WTC11 (cell line): ENCODE measurements around the gene SLC25A21. TPM values are rescaled to one million over a fixed set of nuclear protein-coding genes. Genes with fewer than 3 reads are reported as not detected.

ENCODE experiments used
- ATAC-seq: fragments of 200-7000 bp; cut with Tn5 transposase; 2 replicates; pipeline ENCODE4 v1.10.0; 2021; ENCODE audit warnings: mild to moderate bottlenecking, moderate library complexity
- CTCF ChIA-PET: fragments of 300-600 bp; sonication (Branson Sonifier 250); formaldehyde crosslinking; loops from one replicate; lab custom pipeline; 2021; ENCODE audit warnings: antibody characterized with exemption; lab: Charles Lee
- POLR2A ChIA-PET: fragments of 350-600 bp; sonication (Branson Sonifier 250); formaldehyde crosslinking; loops from one replicate; lab custom pipeline; 2021; ENCODE audit warnings: antibody characterized with exemption; lab: Charles Lee
- DNase-seq: peaks from one replicate; pipeline ENCODE4 v3.0.0; 2021; ENCODE audit warnings: low spot score
- H3K27ac Mint-ChIP-seq: 2 replicates; pipeline ENCODE4 v1.8.0; 2021; ENCODE audit warnings: mixed read lengths
- H3K27me3 Mint-ChIP-seq: 2 replicates; pipeline ENCODE4 v1.8.0; 2021; ENCODE audit warnings: low read depth, mild to moderate bottlenecking, moderate library complexity, mixed read lengths
- H3K36me3 Mint-ChIP-seq: 2 replicates; pipeline ENCODE4 v1.8.0; 2021; ENCODE audit warnings: mixed read lengths
- H3K4me1 Mint-ChIP-seq: 2 replicates; pipeline ENCODE4 v1.8.0; 2022; ENCODE audit warnings: mixed read lengths
- H3K4me3 Mint-ChIP-seq: 2 replicates; pipeline ENCODE4 v1.8.0; 2021; ENCODE audit warnings: mild to moderate bottlenecking, moderate library complexity, mixed read lengths
- H3K9me3 Mint-ChIP-seq: 2 replicates; pipeline ENCODE4 v1.8.0; 2021; ENCODE audit warnings: mixed read lengths
- CBFB ChIP-seq: sonication (generic); formaldehyde crosslinking; IDR thresholded peaks from 2 replicates; pipeline ENCODE4 v1.8.1; 2022; ENCODE audit warnings: mild to moderate bottlenecking, low read depth, missing genetic modification reagents
- EMX1 ChIP-seq: fragments of 250-450 bp; sonication (Bioruptor Pico); IDR thresholded peaks from 2 replicates; pipeline ENCODE4 v1.8.0; 2021; ENCODE audit warnings: mild to moderate bottlenecking
- FOXP1 ChIP-seq: sonication (generic); formaldehyde crosslinking; IDR thresholded peaks from 2 replicates; pipeline ENCODE4 v1.8.0; 2022; ENCODE audit warnings: missing genetic modification reagents, mild to moderate bottlenecking, moderate library complexity, borderline replicate concordance
- GRHL2 ChIP-seq: fragments of 250-450 bp; sonication (Bioruptor Pico); IDR thresholded peaks from 2 replicates; pipeline ENCODE4 v1.8.0; 2022; ENCODE audit warnings: mild to moderate bottlenecking, moderate library complexity; ENCODE audit not compliant: insufficient replicate concordance, severe bottlenecking
- JAZF1 ChIP-seq: fragments of 250-450 bp; sonication (Bioruptor Pico); IDR thresholded peaks from 2 replicates; pipeline ENCODE4 v1.9.0; 2021; ENCODE audit warnings: moderate library complexity, mild to moderate bottlenecking, inconsistent platforms
- JUN ChIP-seq: sonication (generic); formaldehyde crosslinking; IDR thresholded peaks from 2 replicates; pipeline ENCODE4 v1.8.0; 2023; ENCODE audit warnings: mild to moderate bottlenecking, missing genetic modification reagents
- KAT7 ChIP-seq: sonication (generic); formaldehyde crosslinking; IDR thresholded peaks from 2 replicates; pipeline ENCODE4 v1.8.1; 2023; ENCODE audit warnings: missing genetic modification reagents, mild to moderate bottlenecking, borderline replicate concordance
- RELA ChIP-seq: sonication (generic); formaldehyde crosslinking; IDR thresholded peaks from 2 replicates; pipeline ENCODE4 v1.8.1; 2022; ENCODE audit warnings: missing genetic modification reagents, mild to moderate bottlenecking, borderline replicate concordance
- TEAD1 ChIP-seq: sonication (generic); formaldehyde crosslinking; IDR thresholded peaks from 2 replicates; pipeline ENCODE4 v1.8.0; 2022; ENCODE audit warnings: mild to moderate bottlenecking, missing genetic modification reagents
- TP53 ChIP-seq: sonication (generic); formaldehyde crosslinking; IDR thresholded peaks from 2 replicates; pipeline ENCODE4 v1.8.1; 2023; ENCODE audit warnings: mild to moderate bottlenecking, missing genetic modification reagents
- ZNF396 ChIP-seq: fragments of 250-450 bp; sonication (Bioruptor Pico); IDR thresholded peaks from 2 replicates; pipeline ENCODE4 v1.8.0; 2021; ENCODE audit warnings: mild to moderate bottlenecking, moderate library complexity, borderline replicate concordance
- total RNA-seq: library from RNA; stranded (reverse); gene quantifications from 3 replicates; pipeline ENCODE4 v1.2.3, GENCODE V29; 2021
- TF ChIP-seq, protein P1 (sequence below): sonication (generic); formaldehyde crosslinking; IDR thresholded peaks from 2 replicates; pipeline ENCODE4 v1.8.1; 2023; ENCODE audit warnings: mild to moderate bottlenecking, missing genetic modification reagents
- TF ChIP-seq, protein P2 (sequence below): fragments of 250-450 bp; sonication (Bioruptor Pico); IDR thresholded peaks from 2 replicates; pipeline ENCODE4 v1.9.0; 2021; ENCODE audit warnings: mild to moderate bottlenecking
- TF ChIP-seq, protein P3 (sequence below): sonication (generic); formaldehyde crosslinking; conservative IDR thresholded peaks from 2 replicates; pipeline ENCODE4 v1.8.1; 2022; ENCODE audit warnings: mild to moderate bottlenecking, missing genetic modification reagents
- TF ChIP-seq, protein P4 (sequence below): sonication (generic); formaldehyde crosslinking; IDR thresholded peaks from 2 replicates; pipeline ENCODE4 v1.8.1; 2022; ENCODE audit warnings: mild to moderate bottlenecking, missing genetic modification reagents, moderate library complexity, borderline replicate concordance
- TF ChIP-seq, protein P5 (sequence below): sonication (generic); formaldehyde crosslinking; IDR thresholded peaks from 2 replicates; pipeline ENCODE4 v1.8.1; 2022; ENCODE audit warnings: missing genetic modification reagents, borderline replicate concordance
- TF ChIP-seq, protein P6 (sequence below): sonication (generic); formaldehyde crosslinking; IDR thresholded peaks from 2 replicates; pipeline ENCODE4 v1.8.1; 2023; ENCODE audit warnings: mild to moderate bottlenecking, moderate library complexity, missing genetic modification reagents
- TF ChIP-seq, protein P7 (sequence below): fragments of 250-450 bp; sonication (Bioruptor Pico); IDR thresholded peaks from 2 replicates; pipeline ENCODE4 v1.8.0; 2021; ENCODE audit warnings: mild to moderate bottlenecking
- TF ChIP-seq, protein P8 (sequence below): sonication (generic); formaldehyde crosslinking; IDR thresholded peaks from 2 replicates; pipeline ENCODE4 v1.8.1; 2022; ENCODE audit warnings: low read depth, mild to moderate bottlenecking, moderate library complexity, missing genetic modification reagents, borderline replicate concordance

The SLC25A21 gene
- total RNA-seq, 1 experiment from 2014 or later: 8.2 TPM

DNA sequence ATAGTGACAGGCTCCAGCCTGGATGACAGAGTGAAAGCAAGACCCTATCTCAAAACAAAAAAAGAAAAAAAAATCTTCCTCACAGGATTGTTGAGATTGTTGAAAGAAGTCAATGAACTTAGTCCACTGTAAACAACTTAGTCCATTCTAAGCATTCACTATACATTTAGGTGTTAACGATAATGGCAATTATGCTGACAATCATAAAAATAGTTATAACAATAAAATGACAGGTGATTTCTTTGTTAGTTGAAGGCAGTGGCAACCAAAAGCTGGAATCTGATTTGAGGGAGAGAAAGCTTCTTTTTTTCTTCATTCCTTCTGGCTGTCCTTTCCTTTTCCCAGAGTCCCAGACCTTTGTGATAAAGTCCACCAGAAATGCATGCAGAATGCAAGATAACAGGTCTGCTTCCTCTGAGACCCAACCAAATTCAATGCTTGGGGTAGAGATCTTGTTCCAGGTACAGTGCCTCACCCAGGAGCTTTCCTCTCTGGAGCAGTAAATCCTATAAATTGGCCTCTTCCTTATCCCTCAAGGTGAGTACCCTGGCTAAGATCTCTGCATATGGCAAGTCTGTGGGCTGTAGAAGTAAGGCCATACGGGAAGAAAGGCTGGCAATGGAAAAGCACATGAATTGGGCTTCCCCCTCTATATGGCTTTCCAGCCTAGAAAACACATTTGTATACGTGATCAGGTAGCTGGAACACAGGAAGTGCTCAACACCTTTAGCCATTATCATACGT lies 458.3 kb downstream of the SLC25A21 start:
- no peaks in the 10 kb centered on the region for H3K27me3 Mint-ChIP-seq
- no peak overlapping the region for H3K27ac Mint-ChIP-seq
- H3K9me3 Mint-ChIP-seq: no peaks in the 10 kb centered on the region
- DNase-seq (no peak), ATAC-seq (no peak)
- TF ChIP-seq, protein P1, sequence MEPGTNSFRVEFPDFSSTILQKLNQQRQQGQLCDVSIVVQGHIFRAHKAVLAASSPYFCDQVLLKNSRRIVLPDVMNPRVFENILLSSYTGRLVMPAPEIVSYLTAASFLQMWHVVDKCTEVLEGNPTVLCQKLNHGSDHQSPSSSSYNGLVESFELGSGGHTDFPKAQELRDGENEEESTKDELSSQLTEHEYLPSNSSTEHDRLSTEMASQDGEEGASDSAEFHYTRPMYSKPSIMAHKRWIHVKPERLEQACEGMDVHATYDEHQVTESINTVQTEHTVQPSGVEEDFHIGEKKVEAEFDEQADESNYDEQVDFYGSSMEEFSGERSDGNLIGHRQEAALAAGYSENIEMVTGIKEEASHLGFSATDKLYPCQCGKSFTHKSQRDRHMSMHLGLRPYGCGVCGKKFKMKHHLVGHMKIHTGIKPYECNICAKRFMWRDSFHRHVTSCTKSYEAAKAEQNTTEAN: no peak
- no peak for TF ChIP-seq TP53
- TF ChIP-seq RELA (CRISPR knock-in tag): no peak
- TF ChIP-seq, protein P2, sequence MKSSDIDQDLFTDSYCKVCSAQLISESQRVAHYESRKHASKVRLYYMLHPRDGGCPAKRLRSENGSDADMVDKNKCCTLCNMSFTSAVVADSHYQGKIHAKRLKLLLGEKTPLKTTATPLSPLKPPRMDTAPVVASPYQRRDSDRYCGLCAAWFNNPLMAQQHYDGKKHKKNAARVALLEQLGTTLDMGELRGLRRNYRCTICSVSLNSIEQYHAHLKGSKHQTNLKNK (CRISPR knock-in tag): no peak
- TF ChIP-seq, protein P3, sequence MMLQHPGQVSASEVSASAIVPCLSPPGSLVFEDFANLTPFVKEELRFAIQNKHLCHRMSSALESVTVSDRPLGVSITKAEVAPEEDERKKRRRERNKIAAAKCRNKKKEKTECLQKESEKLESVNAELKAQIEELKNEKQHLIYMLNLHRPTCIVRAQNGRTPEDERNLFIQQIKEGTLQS (CRISPR knock-in tag): no peak
- TF ChIP-seq, protein P4, sequence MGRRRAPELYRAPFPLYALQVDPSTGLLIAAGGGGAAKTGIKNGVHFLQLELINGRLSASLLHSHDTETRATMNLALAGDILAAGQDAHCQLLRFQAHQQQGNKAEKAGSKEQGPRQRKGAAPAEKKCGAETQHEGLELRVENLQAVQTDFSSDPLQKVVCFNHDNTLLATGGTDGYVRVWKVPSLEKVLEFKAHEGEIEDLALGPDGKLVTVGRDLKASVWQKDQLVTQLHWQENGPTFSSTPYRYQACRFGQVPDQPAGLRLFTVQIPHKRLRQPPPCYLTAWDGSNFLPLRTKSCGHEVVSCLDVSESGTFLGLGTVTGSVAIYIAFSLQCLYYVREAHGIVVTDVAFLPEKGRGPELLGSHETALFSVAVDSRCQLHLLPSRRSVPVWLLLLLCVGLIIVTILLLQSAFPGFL (CRISPR knock-in tag): no peak
- TF ChIP-seq, protein P5, sequence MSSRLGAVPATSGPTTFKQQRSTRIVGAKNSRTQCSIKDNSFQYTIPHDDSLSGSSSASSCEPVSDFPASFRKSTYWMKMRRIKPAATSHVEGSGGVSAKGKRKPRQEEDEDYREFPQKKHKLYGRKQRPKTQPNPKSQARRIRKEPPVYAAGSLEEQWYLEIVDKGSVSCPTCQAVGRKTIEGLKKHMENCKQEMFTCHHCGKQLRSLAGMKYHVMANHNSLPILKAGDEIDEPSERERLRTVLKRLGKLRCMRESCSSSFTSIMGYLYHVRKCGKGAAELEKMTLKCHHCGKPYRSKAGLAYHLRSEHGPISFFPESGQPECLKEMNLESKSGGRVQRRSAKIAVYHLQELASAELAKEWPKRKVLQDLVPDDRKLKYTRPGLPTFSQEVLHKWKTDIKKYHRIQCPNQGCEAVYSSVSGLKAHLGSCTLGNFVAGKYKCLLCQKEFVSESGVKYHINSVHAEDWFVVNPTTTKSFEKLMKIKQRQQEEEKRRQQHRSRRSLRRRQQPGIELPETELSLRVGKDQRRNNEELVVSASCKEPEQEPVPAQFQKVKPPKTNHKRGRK (CRISPR knock-in tag): no peak
- TF ChIP-seq, protein P6, sequence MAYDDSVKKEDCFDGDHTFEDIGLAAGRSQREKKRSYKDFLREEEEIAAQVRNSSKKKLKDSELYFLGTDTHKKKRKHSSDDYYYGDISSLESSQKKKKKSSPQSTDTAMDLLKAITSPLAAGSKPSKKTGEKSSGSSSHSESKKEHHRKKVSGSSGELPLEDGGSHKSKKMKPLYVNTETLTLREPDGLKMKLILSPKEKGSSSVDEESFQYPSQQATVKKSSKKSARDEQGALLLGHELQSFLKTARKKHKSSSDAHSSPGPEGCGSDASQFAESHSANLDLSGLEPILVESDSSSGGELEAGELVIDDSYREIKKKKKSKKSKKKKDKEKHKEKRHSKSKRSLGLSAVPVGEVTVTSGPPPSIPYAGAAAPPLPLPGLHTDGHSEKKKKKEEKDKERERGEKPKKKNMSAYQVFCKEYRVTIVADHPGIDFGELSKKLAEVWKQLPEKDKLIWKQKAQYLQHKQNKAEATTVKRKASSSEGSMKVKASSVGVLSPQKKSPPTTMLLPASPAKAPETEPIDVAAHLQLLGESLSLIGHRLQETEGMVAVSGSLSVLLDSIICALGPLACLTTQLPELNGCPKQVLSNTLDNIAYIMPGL (CRISPR knock-in tag): no peak
- TF ChIP-seq JUN (CRISPR knock-in tag): no peak
- TF ChIP-seq GRHL2 (CRISPR knock-in tag): no peak
- no peak for TF ChIP-seq ZNF396 (CRISPR knock-in tag)
- TF ChIP-seq TEAD1 (CRISPR knock-in tag): no peak
- TF ChIP-seq JAZF1 (CRISPR knock-in tag): no peak
- H3K4me3 Mint-ChIP-seq: no peak overlapping the region
- POLR2A ChIA-PET: no interaction called here
- CTCF ChIA-PET: interaction anchor here (1.1 kb wide), 1 partner anchor 58 kb away, joined by 3 read pairs; no protein-coding TSS in a partner anchor
- peaks cover 12% of the 10 kb centered on the region for H3K4me1 Mint-ChIP-seq
- H3K36me3 Mint-ChIP-seq: no peaks in the 10 kb centered on the region

DNA sequence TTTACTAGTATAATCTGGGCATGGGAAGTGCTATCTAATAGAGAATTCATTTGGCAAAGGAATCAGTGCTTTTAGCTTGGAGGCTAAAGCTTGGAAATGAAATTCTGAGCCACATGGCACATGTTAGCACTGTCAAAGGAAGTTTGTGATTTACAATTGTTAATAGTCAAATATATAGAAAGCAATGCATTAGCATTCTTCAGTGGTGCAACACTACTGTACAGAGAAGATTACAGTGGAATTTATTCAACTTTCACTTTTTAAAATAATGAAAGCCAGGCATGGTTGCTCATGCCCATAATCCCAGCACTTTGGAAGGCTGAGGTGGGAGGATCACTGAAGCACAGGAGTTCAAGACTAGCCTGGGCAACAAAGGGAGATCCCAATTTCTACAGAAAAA lies 464.8 kb downstream of the SLC25A21 start:
- CTCF ChIA-PET: no interaction called here
- TF ChIP-seq EMX1 (no peak), FOXP1 (no peak)
- DNase-seq (no peak), ATAC-seq (no peak)
- Mint-ChIP-seq H3K4me3 (no peak overlapping the region), H3K27ac (no peak overlapping the region), H3K27me3 (no peaks in the 10 kb centered on the region), H3K9me3 (no peaks in the 10 kb centered on the region), H3K36me3 (no peaks in the 10 kb centered on the region), H3K4me1 (no peaks in the 10 kb centered on the region)
- POLR2A ChIA-PET: no interaction called here

DNA sequence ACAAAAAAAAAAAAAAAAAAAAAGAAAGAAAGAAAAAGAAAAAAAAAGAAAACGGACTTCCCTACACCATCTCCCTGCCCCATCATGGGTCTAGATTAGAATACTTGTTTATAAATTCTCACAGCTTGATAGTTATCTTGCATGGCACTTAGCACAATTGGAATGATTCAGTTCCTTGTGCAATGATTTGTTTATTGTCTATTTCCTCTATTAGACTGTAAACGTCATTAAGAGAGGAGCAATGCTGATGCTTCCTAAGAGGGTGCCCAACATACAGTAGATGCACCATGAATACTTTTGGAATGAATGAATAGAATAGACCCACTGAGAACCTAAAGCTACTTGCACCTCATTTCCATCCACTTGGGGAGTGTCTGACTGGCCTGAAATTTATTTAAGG lies 469.9 kb downstream of the SLC25A21 start:
- DNase-seq (no peak), ATAC-seq (no peak)
- CTCF ChIA-PET: no interaction called here
- Mint-ChIP-seq H3K27me3 (peaks cover 3% of the 10 kb centered on the region), H3K36me3 (peaks cover 3% of the 10 kb centered on the region; the same call in 1 of the 2 replicates), H3K27ac (no peak overlapping the region), H3K4me3 (no peak overlapping the region), H3K4me1 (peaks cover 4% of the 10 kb centered on the region; the same call in 1 of the 2 replicates), H3K9me3 (peaks cover 11% of the 10 kb centered on the region)
- POLR2A ChIA-PET: interaction anchor here (0.6 kb wide), 1 partner anchor 29 kb away, joined by 3 read pairs; no protein-coding TSS in a partner anchor
- TF ChIP-seq ZNF396 (CRISPR knock-in tag) (no peak), TP53 (no peak), CBFB (CRISPR knock-in tag) (no peak), KAT7 (no peak)
- TF ChIP-seq, protein P7, sequence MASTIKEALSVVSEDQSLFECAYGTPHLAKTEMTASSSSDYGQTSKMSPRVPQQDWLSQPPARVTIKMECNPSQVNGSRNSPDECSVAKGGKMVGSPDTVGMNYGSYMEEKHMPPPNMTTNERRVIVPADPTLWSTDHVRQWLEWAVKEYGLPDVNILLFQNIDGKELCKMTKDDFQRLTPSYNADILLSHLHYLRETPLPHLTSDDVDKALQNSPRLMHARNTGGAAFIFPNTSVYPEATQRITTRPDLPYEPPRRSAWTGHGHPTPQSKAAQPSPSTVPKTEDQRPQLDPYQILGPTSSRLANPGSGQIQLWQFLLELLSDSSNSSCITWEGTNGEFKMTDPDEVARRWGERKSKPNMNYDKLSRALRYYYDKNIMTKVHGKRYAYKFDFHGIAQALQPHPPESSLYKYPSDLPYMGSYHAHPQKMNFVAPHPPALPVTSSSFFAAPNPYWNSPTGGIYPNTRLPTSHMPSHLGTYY (CRISPR knock-in tag): no peak
- TF ChIP-seq, protein P8, sequence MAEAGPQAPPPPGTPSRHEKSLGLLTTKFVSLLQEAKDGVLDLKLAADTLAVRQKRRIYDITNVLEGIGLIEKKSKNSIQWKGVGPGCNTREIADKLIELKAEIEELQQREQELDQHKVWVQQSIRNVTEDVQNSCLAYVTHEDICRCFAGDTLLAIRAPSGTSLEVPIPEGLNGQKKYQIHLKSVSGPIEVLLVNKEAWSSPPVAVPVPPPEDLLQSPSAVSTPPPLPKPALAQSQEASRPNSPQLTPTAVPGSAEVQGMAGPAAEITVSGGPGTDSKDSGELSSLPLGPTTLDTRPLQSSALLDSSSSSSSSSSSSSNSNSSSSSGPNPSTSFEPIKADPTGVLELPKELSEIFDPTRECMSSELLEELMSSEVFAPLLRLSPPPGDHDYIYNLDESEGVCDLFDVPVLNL (CRISPR knock-in tag): no peak
- TF ChIP-seq, protein P1: no peak
